ENCODE results near the gene CNIH3.
"Not testable (repeated sequence)": the region's sequence is repeated elsewhere in the genome, so short reads cannot be mapped to it uniquely, and the experiment has no call there.

Gene CNIH3

DNA sequence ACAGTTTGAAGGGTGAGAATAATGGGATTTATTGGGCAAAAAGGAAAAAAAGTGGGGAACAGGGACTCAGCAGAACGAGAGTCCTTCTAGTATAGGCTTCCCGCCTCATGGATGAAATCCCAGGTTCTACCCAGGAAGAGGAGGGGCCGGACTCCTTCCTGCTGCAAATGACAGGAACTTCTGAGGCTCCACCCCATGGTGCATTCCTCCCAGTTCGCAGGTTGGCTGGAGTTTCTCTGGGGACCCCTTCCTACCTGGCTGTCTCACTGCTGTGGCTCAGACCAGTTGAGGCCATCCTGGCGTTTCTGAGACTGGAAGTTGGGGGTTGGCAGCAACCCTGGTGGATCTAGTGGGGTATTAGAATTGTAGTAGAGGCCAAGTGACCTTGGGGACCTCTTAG, 27.5 kb downstream of the CNIH3 start:
- no peak for DNase-seq (ENCODE audit: low read depth in 2 of 2)

DNA sequence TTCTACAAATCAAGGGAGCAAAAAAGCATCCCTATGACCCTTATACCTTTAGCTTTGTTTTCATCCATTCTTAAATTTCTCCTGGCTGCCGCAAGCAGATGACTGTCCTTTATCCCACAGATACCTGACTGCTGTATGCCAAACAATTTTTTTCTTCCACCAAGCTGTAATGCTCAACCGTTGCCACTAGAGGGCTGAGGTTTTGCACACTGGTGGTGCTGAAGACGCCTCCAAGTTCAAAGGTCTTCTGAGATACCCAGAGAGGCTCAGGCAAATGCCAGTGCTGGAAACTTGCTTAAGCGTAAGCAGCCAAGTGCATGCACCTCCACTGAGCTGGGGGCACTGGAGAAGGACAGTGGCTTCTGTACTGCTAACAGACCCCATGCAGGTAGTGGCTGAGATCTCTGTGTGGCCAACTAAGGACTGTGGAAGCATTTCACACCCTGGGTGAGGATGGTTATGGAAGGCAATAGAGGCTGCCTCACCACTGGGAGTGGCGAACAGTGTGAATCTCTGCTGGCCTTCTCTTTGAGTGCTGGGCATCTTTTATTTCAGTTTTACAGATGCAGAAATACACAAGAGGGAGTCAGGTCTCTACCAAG, 28.5 kb downstream of the CNIH3 start:
- DNase-seq (ENCODE audit: low read depth in 2 of 2), result peak; percentile 38

DNA sequence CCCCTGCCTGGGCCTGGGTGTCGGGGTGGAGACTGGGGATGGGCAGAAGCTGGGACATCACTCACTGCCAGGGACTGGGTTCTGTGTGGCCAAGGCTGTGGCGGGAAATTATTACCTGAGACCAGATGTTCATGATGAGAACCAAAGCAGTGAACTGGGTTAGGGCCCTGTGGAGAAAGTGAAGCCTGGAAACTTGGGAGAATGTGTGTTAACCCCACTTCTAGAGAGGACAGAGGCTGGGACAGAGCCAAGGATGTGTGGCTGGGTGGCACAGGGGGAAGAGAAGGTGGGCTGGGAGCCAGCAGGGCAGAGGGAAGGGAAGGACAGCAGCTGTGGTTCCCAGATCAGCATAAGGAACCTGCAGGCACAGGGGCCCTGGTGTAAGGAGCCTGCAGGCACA, 31.3 kb downstream of the CNIH3 start:
- DNase-seq (ENCODE audit: low read depth in 2 of 2), result no peak

DNA sequence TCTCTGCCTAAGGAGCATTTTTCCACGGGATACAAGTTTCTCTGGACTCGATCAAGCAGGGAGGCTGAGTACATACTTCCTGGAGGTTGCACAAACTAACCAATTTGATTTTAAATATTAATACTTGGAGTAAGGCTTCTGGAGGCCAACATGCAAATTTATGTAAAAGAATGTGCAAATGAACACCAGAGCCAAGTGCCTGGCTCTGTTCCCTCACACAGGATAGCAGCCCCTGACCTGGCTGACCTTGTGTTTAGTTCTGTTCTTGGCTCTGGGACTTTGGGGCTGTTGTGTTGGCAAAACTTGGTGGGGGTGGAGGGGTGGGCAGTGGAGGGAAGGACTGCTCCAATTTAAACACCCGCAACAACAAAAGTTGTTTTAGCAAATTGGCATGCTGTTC, 34.2 kb downstream of the CNIH3 start:
- DNase-seq (ENCODE audit: low read depth in 2 of 2), result no peak

DNA sequence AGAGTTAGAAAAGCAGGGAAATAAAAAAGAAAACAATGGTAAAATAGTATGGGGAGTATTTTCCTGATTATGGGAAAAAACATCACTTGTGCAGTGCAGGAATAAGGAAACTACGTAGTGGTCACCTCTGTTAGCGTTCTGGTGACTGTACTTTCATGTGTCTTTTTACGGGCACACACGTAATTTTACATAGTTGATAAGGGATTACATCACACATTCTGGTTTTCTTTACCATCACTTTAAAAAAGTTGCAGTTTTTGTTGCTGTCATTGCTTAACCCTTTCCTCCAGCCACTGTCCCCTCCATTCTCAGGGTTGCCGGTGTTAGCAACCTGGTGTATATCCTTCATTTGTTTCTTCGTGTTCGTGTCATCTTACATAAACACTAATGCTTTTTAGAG, 35.1 kb downstream of the CNIH3 start:
- DNase-seq (ENCODE audit: low read depth in 2 of 2), result no peak

DNA sequence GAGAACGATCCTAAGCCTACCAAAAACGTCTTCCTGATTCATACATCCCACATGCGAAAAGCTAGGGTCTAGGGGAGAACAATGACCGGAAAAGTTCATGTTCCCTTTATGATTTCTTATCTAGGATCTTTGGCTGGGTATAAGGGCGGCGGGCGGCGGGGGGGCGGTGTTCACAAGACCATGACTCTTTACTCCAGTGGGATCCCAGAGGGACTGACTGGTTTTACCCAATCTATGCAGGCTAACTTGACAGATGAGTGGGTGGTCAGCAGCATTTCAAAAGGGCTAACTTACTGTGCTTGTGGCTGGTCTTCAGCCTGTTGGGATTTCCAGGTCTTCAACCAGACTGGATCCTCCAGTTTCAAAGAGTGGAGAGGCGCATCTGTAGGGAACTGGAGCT, 40.3 kb downstream of the CNIH3 start:
- DNase-seq (ENCODE audit: low read depth in 2 of 2), result no peak

DNA sequence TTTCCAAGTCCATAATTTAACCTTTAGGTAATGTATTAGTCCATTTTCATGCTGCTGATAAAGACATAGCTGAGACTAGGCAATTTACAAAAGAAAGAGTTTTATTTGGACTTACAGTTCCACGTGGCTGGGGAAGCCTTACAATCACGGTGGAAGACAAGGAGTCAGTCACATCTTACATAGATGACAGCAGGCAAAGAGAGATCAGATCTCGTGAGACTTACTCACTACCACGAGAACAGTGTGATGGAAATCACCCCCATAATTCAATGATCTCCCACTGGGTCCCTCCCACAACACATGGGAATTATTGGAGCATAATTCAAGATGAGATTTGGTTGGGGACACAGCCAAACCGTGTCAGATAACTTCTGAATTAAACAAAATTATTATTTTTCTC, 44.0 kb downstream of the CNIH3 start:
- no peak for DNase-seq (ENCODE audit: low read depth in 2 of 2)

DNA sequence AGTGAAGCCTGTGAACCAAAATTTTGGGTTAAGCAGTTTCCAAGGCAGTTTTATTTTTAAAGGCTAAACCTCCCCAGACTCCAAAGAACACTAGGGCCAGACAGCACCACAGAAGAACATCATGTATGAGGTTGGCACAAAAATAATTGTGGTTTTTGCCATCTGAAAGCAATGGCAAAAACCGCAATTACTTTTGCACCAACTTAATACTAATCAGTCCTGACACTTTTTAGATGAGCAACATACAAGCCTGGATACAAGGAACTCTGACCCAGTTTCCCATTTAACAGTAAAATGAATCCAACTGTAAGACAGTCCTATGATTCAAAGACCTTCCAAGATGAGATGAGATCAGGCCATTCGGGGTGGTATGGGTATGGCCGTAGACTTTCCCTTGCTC, 46.8 kb downstream of the CNIH3 start:
- no peak for DNase-seq (ENCODE audit: low read depth in 2 of 2)

DNA sequence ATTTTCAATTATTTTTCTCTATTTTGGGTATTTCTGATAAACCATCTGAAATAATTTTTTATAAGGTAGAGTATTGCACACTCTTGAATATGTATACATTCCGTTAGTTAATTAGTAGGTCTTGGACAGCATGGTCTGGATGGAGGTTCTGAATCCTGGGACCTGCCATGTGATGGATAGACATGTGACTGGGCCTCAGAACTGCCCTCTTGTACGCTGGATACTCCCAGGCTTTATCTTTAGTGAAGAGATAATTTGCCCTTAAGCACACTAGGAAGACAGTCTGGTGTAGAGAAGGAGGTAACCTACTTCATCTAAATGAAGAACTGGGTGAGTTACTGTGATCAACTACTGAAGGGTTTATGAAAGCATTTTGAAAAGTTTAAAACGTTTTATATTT, 48.9 kb downstream of the CNIH3 start:
- DNase-seq (ENCODE audit: low read depth in 2 of 2), result no peak

DNA sequence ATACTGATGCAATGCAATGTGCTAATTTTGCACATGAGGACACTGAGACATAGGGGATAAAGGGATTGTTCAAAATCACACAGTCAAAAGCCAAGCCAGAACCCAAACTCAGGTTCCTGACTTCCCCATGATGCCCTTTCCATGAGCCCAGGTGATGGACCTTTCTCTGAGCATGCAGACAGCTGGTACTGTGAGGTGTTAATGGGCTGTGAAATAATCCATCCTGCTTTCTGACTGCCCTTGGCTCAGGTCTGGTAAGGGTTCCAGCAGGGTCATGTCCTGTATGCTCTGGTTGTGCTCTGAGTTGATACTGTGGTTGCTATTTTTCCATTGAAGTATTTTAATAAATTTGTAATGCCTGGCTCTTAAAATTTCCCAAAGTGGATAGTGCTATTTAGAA, 50.0 kb downstream of the CNIH3 start:
- DNase-seq (ENCODE audit: low read depth in 2 of 2), result no peak

DNA sequence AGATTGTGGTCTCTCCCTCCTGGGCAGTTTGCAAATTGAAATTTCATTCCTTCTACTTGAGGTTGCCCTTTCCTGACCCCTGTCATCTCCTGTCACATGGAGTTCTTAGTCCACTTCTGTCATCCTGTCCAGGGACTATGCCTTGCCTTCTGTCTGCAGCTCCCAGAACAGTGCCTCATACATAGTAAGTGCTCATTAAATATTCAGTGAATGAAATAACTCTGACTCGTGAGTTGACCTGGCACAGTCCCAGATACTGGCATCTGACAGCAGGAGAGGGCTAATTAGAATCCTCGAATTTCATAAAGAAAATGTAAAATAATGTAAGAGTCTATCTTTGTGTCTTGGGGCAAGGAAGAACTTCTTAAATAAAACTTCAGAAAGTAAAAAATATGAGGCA, 50.8 kb downstream of the CNIH3 start:
- DNase-seq (ENCODE audit: low read depth in 2 of 2), result no peak

DNA sequence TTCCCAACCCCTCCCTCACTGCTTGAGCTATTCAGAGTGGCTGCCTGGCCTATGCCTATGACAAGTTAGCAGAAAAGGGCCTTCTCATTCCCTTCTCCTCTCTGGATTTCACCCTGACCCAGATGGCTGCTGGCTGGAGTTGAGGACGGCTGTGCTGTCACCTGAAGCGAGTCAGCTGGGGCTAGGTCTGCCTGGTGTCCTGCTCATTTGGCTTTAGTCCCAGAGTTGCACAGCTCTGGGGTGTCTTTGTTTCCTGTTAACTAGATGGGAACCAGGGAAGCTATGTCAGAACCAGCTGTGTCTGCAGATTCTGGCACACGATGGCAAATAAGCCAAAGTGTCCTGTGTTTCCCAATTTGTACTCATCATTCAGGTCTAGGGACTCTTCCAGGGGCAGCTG, 52.9 kb downstream of the CNIH3 start:
- DNase-seq (ENCODE audit: low read depth in 2 of 2), result no peak

DNA sequence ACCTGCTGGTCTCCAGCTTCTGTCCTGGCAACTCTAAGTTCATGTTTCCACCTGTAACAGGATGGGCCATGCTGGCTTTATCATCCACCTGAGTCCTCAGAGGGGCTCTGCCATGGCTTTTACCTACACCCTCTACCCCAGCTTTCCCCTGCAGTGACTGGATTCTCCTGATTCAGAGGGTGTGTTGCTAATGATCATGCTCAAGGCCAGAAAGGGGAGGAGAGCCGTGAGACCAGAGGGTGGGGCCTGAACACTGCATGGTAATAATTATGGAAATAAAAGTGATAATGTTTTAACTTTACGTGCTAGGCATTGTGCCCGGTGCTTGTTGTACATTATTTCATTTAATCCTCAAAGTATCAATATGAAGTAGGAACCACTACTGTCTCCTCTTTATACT, 53.3 kb downstream of the CNIH3 start:
- no peak for DNase-seq (ENCODE audit: low read depth in 2 of 2)

DNA sequence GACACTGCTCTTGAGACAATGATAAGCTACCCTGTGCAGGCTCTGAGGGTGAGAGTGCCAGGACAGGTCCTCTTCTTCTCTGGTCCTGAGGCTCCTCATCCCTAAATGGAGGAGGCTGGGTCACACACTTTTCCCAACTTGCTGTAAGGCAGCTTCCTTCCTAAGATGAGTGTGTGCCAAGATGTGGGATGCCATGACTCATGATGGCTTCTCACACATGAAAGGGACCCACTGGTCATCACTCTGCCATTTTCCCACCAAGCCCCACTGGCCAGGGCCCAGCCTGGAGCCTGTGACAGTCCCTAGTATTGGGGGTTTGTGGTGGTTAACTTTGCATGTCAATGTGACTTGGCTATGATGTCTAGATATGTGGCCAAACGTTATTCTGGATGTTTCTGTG, 54.4 kb downstream of the CNIH3 start:
- DNase-seq (ENCODE audit: low read depth in 2 of 2), result no peak

DNA sequence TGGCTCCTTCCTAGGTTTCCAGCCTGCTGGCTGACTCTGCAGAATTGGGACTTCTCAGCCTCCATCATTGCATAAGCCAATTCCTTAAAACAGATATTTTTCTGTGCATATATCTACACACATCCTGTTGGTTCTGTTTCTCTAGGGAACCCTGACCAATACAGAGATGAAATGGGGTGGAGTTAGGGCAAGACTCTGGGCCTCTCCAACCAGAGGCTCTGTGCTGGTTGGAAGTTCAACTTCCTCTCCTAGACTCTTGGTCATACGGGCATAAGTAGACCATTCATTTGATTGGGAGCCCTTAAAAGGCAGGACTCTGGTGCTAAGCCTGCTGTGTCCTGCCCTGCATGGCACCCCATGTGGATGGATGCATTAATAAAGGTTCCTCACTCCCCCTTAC, 55.0 kb downstream of the CNIH3 start:
- no peak for DNase-seq (ENCODE audit: low read depth in 2 of 2)

DNA sequence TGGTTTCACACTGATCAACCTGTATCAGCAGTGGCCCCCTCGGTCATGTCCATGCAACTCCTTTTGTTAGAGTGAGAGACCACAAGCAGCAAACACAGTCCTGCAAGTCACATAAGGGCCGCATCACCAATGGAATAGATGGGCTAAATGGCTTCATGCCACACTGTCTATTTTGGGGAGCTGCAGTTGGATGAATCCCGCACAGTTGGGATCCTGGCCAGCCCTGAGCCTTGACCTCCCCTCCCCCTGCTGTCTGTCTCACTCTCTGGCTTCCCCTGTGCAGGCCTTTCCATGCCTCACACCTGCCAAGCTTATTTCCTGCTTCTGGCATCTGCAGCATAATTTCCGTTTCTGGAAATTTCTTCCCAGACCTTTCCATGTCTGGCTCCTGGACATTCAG, 57.0 kb downstream of the CNIH3 start:
- DNase-seq (ENCODE audit: low read depth in 2 of 2), result no peak

DNA sequence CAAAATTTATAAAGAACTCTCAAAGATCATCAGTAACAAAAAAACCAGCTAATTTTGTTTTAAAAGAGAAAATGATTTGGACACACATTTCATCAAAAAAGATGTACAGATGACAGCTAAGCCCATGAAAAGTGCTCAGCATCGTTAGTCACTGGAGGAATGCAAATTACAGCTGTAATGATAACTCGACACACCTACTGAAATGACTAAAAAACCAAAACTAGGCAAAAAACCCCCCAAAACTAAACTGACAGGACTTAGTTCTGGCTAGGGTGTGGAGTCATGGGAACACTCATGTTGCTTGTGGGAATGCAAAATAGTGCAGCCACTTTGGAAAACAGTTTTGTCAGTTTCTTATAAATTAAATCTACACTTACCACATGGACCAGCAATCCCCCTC, 59.5 kb downstream of the CNIH3 start:
- no peak for DNase-seq (ENCODE audit: low read depth in 2 of 2)

DNA sequence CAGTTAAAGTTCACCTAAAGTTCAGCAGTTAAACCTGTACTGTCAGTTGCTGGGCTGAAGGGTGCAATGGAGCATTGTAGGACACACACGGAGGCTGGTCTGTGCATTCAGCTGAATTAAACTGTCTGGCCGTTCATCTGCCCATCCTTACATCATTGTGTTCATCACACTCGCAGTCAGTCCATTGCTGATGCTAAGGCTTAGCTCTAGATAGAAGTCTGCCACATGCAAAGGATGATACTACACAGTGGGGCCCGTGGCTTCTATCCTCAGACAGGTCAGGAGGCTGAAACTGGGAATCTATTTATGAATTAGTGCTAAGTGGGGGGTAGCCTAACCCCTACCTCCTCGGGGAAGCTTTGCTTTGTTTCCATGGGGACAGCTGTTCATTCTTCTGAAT, 60.4 kb downstream of the CNIH3 start:
- DNase-seq (ENCODE audit: low read depth in 2 of 2), result no peak

DNA sequence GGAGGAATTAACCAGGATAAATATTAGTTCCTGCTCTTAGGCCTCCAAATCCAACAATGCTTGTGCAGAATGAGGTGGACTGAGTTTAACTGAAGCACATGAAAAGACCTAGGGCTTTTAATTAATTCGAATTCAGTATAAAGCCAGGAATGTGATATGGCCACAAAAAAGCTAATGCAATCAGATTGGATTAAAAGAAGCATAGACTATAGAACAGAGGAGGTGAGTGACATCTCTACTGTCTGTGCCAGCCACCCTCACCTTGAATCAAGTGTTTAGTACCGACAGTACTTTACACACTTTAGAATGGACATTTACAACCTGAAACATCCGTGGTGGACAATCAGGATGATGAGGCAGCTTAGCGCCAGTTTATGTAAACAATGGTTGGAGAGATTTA, 62.1 kb downstream of the CNIH3 start:
- no peak for DNase-seq (ENCODE audit: low read depth in 2 of 2)

DNA sequence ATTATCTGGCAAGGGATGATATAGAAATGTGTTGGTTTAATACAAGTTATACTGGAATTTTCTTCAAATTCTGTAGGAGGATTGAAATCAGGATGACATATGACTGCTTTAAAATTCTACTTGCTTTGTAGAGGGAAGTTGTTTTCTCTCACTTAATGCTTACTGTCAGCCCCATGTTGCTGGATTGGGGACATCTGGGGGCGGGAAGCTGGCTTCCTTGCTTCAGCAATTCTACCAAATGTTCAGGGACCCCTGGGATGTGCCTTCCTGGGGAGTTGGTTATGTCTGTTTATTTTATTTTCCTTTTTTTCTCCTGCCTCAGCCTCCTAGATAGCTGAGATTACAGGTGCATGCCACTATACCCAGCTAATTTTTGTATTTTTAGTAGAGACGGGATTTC, 63.5 kb downstream of the CNIH3 start:
- no peak for DNase-seq (ENCODE audit: low read depth in 2 of 2)

DNA sequence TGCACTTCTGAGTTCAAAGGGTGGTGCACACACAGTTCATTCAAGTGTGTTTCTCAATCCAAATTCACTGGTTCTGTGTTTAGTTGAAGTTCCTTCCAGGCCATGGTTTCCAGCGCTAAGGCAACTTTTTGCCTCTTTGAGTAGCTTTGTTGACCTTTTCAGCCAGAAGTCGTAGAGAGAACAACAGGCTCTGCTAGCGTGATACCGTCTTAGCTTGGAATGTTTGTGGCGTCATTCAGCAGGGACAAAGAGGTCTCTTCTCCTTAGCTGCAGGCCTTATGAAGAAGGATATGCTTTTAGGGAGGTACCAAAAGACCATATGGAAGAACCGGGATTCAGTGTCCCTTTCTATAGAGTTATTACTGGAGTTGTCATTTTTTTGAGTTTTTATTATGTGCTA, 65.7 kb downstream of the CNIH3 start:
- no peak for DNase-seq (ENCODE audit: low read depth in 2 of 2)

DNA sequence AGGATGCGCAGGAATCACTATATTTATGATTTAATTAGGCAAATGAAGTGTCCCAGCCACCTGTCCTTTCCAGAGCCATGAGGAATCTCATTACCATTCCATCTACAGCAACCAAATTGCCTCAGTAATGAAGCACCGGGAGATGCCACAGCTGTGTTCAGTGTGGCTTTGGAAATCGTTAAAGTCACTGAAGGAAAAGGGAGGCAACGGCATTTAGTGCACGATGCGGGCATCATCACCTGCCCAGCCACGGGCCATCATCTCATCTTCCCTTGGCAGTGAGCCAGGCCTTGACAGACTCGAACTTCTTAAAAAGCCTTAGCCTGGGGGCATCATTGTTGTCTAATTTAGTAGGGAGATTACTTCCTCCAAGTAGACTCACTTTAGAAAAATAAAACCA, 67.8 kb downstream of the CNIH3 start:
- no peak for DNase-seq (ENCODE audit: low read depth in 2 of 2)

DNA sequence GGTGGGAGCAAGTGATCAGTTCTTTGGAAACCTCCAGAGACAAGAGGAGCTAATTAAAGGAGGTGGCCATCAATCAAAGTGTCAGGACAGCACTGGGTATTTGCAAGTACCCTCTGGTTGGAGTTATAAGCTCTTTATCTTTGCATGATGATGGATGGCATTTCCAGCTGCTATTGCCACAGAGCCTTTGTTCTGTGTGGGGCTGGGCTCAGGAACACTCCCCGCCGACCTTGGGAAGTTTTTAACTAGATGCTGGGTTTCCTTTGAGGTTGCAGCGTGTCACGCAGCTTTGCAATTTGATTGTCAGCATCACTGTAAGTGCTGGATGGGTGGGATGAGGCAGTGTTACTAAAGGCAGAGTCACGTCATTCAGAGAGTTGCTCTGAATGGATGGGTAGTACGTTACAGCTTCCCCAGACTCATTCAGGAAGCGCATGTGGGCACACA, 68.9 kb downstream of the CNIH3 start:
- DNase-seq (ENCODE audit: low read depth in 2 of 2), result no peak

DNA sequence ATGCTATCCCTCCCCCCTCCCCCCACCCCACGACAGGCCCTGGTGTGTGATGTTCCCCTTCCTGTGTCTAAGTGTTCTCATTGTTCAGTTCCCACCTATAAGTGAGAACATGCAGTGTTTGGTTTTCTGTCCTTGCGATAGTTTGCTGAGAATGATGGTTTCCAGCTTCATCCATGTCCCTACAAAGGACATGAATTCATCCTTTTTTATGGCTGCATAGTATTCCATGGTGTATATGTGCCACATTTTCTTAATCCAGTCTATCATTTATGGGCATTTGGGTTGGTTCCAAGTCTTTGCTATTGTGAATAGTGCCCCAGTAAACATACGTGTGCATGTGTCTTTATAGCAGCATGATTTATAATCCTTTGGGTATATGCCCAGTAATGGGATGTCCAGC, 70.0 kb downstream of the CNIH3 start:
- DNase-seq (ENCODE audit: low read depth in 2 of 2), result not testable (repeated sequence)

DNA sequence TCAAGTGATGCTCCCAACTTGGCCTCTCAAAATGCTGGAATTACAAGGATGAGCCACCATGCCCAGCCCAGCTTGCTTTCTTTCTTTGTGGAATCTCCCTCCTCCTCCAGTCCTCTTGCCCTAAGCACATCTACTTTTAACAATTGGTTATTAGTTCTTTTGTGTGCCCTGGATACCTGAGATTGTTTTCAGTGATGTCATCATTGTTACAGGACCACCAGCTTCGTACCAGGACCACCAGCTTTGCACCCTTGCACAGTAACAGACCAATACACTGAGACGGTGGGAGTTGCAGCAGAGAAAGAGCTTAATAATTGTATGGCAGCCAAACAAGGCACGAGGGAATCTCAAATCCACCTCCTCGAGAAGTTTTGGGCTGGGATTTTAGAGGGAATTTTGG, 71.3 kb downstream of the CNIH3 start:
- DNase-seq (ENCODE audit: low read depth in 2 of 2), result no peak
